GM21528 (cell line): ENCODE data around the gene MPPED2.

Experiments used
- ATAC-seq: cut with Tn5 transposase; IDR thresholded peaks from one replicate; pipeline ENCODE4 v1.9.1; 2021; ENCODE audit warnings: mild to moderate bottlenecking, moderate library complexity; ENCODE audit not compliant: unreplicated experiment, low FRiP score

The MPPED2 gene

GRCh38 chr11:30426781-30427180 is 159.4 kb downstream of the MPPED2 start:
- no peak for ATAC-seq

- ATAC-seq, result no peak
Observed at GRCh38 chr11:30424844-30425243, 161.3 kb downstream of the MPPED2 start.

- ATAC-seq, result no peak
Observed at GRCh38 chr11:30424321-30424720, 161.8 kb downstream of the MPPED2 start.

- ATAC-seq, result no peak
Observed at GRCh38 chr11:30423886-30424285, 162.3 kb downstream of the MPPED2 start.

GRCh38 chr11:30423279-30423648 is 162.9 kb downstream of the MPPED2 start:
- ATAC-seq, result no peak

GRCh38 chr11:30422447-30423278 is 163.5 kb downstream of the MPPED2 start:
- ATAC-seq, result no peak

GRCh38 chr11:30420233-30420787 is 165.8 kb downstream of the MPPED2 start:
- ATAC-seq, result no peak

GRCh38 chr11:30414806-30415205 is 171.3 kb downstream of the MPPED2 start:
- no peak for ATAC-seq

- ATAC-seq, result no peak
Observed at GRCh38 chr11:30414244-30414643, 171.9 kb downstream of the MPPED2 start.

- no peak for ATAC-seq
Observed at GRCh38 chr11:30412509-30412908, 173.6 kb downstream of the MPPED2 start.

- no peak for ATAC-seq
Observed at GRCh38 chr11:30411383-30411782, 174.8 kb downstream of the MPPED2 start.

GRCh38 chr11:30406978-30407762 is 179.0 kb downstream of the MPPED2 start:
- ATAC-seq, result no peak

- no peak for ATAC-seq
Observed at GRCh38 chr11:30405385-30405784, 180.8 kb downstream of the MPPED2 start.

- ATAC-seq, result no peak
Observed at GRCh38 chr11:30404136-30404535, 182.0 kb downstream of the MPPED2 start.

- no peak for ATAC-seq
Observed at GRCh38 chr11:30395751-30396150, 190.4 kb downstream of the MPPED2 start.

GRCh38 chr11:30393012-30393411 is 193.1 kb downstream of the MPPED2 start:
- ATAC-seq, result no peak

- no peak for ATAC-seq
Observed at GRCh38 chr11:30392221-30392784, 193.8 kb downstream of the MPPED2 start.

- ATAC-seq, result no peak
Observed at GRCh38 chr11:30388957-30389356, 197.2 kb downstream of the MPPED2 start.

- no peak for ATAC-seq
Observed at GRCh38 chr11:30387891-30388861, 198.0 kb downstream of the MPPED2 start.

- no peak for ATAC-seq
Observed at GRCh38 chr11:30381879-30382278, 204.3 kb downstream of the MPPED2 start.
